ENCODE data around the gene ACKR2. TPM values are rescaled to one million over a fixed set of nuclear protein-coding genes. Genes with fewer than 3 reads are reported as not detected.

Gene ACKR2
- polyA plus RNA-seq, 1 donor (not counting 4 experiments of a cell fraction or from before 2014, with no cell fraction given): 0.22 TPM

- Histone ChIP-seq H3K9me3 (ENCODE audit: control insufficient read depth, low read depth, low read length) (no peaks in the 10 kb centered on the region), H3K36me3 (ENCODE audit: control insufficient read depth in 2 of 2, extremely low read depth in 1 of 2, insufficient read depth in 2 of 2, low read length in 2 of 2) (no peaks in the 10 kb centered on the region), H3K9ac (ENCODE audit: control insufficient read depth, extremely low read depth, insufficient read depth, low read length) (no peak overlapping the region), H3K27ac (ENCODE audit: control insufficient read depth, insufficient read depth, low read length) (no peak overlapping the region), H4K20me1 (ENCODE audit: control insufficient read depth, extremely low read depth, insufficient read depth, low read length) (no peaks in the 10 kb centered on the region), H3K4me3 (ENCODE audit: control insufficient read depth in 2 of 3, extremely low read depth in 1 of 3, insufficient read depth in 2 of 3, low read depth in 1 of 3, low read length in 3 of 3) (no peak overlapping the region), H3K27me3 (ENCODE audit: control insufficient read depth, extremely low read depth, insufficient read depth, low read length) (peaks cover 7% of the 10 kb centered on the region), H3K4me1 (ENCODE audit: control insufficient read depth, extremely low read depth, insufficient read depth, low read length) (no peaks in the 10 kb centered on the region), H3K9me1 (ENCODE audit: control insufficient read depth, extremely low read depth, insufficient read depth, low read length) (no peaks in the 10 kb centered on the region), H2AFZ (ENCODE audit: control insufficient read depth, low read length) (no peak overlapping the region), H3K4me2 (ENCODE audit: control insufficient read depth, extremely low read depth, insufficient read depth, low read depth, low read length) (no peak overlapping the region), H3K79me2 (ENCODE audit: control insufficient read depth, insufficient read depth, low read length) (no peaks in the 10 kb centered on the region)
- TF ChIP-seq CTCF (optimal IDR thresholded peaks at IDR 0.05 in 1 of 3, IDR thresholded peaks at IDR 0.05 in 1 of 3, conservative IDR thresholded peaks at IDR 0.05 in 1 of 3; ENCODE audit: extremely low read depth in 1 of 3, insufficient read depth in 2 of 3, low read length in 3 of 3): no peak
- TF ChIP-seq EZH2 (IDR thresholded peaks at IDR 0.05; ENCODE audit: low read length): no peak
- dilution Hi-C loops (cut with MboI; ENCODE audit: extremely low pct_ligation_motif_present, low sequenced_read_pairs): no loop called here
- DNase-seq (ENCODE audit: low read depth, low spot score) (no peak), FAIRE-seq (no peak)
Observed at GRCh38 chr3:42847731-42848130, 38.5 kb downstream of the ACKR2 start.

- Histone ChIP-seq H3K4me1 (ENCODE audit: control insufficient read depth, extremely low read depth, insufficient read depth, low read length) (no peaks in the 10 kb centered on the region), H3K27me3 (ENCODE audit: control insufficient read depth, extremely low read depth, insufficient read depth, low read length) (peaks cover 7% of the 10 kb centered on the region), H3K79me2 (ENCODE audit: control insufficient read depth, insufficient read depth, low read length) (no peaks in the 10 kb centered on the region), H3K9ac (ENCODE audit: control insufficient read depth, extremely low read depth, insufficient read depth, low read length) (no peak overlapping the region), H3K27ac (ENCODE audit: control insufficient read depth, insufficient read depth, low read length) (no peak overlapping the region), H3K9me3 (ENCODE audit: control insufficient read depth, low read depth, low read length) (no peaks in the 10 kb centered on the region), H3K36me3 (ENCODE audit: control insufficient read depth in 2 of 2, extremely low read depth in 1 of 2, insufficient read depth in 2 of 2, low read length in 2 of 2) (no peaks in the 10 kb centered on the region), H3K4me3 (ENCODE audit: control insufficient read depth in 2 of 3, extremely low read depth in 1 of 3, insufficient read depth in 2 of 3, low read depth in 1 of 3, low read length in 3 of 3) (no peak overlapping the region), H3K9me1 (ENCODE audit: control insufficient read depth, extremely low read depth, insufficient read depth, low read length) (no peaks in the 10 kb centered on the region), H4K20me1 (ENCODE audit: control insufficient read depth, extremely low read depth, insufficient read depth, low read length) (no peaks in the 10 kb centered on the region), H2AFZ (ENCODE audit: control insufficient read depth, low read length) (no peak overlapping the region), H3K4me2 (ENCODE audit: control insufficient read depth, extremely low read depth, insufficient read depth, low read depth, low read length) (no peak overlapping the region)
- no peak for DNase-seq (ENCODE audit: low read depth, low spot score)
- TF ChIP-seq CTCF (optimal IDR thresholded peaks at IDR 0.05 in 1 of 3, IDR thresholded peaks at IDR 0.05 in 1 of 3, conservative IDR thresholded peaks at IDR 0.05 in 1 of 3; ENCODE audit: extremely low read depth in 1 of 3, insufficient read depth in 2 of 3, low read length in 3 of 3): no peak
- TF ChIP-seq EZH2 (IDR thresholded peaks at IDR 0.05; ENCODE audit: low read length): no peak
- no peak for FAIRE-seq
- dilution Hi-C loops (cut with MboI; ENCODE audit: extremely low pct_ligation_motif_present, low sequenced_read_pairs): no loop called here
Observed at GRCh38 chr3:42849017-42849416, 39.8 kb downstream of the ACKR2 start.

Measured in keratinocyte (primary cell).